Effector memory CD8-positive, alpha-beta T cell (primary cell): Measurements from ENCODE around the gene ESYT2.
"Not testable (repeated sequence)": the region's sequence is repeated elsewhere in the genome, so short reads cannot be mapped to it uniquely, and the experiment has no call there.

Experiments used
- ATAC-seq: fragments of 150-1000 bp; cut with Tn5 transposase; replicated peaks from 2 replicates; pipeline ENCODE4 v1.10.0; 2021; ENCODE audit warnings: mild to moderate bottlenecking, moderate library complexity
- DNase-seq, 3 experiments: peaks; one replicate each; pipeline ENCODE4 v3.0.0; 2021
- H3K27ac Mint-ChIP-seq, 2 donors: one replicate each; pipeline ENCODE4 v1.8.0; 2022; ENCODE audit warnings: mild to moderate bottlenecking in 2 of 2, mixed read lengths in 2 of 2, moderate library complexity in 2 of 2
- H3K27me3 Mint-ChIP-seq, 2 donors: one replicate each; pipeline ENCODE4 v1.8.0; 2022; ENCODE audit warnings: mixed read lengths in 2 of 2
- H3K36me3 Mint-ChIP-seq: one replicate; pipeline ENCODE4 v1.8.0; 2022; ENCODE audit warnings: mild to moderate bottlenecking, moderate library complexity, mixed read lengths; ENCODE audit not compliant: insufficient read depth
- H3K4me1 Mint-ChIP-seq, 2 donors: one replicate each; pipeline ENCODE4 v1.8.0; 2022; ENCODE audit warnings: low read depth in 2 of 2, mixed read lengths in 2 of 2
- H3K4me3 Mint-ChIP-seq, 2 donors: one replicate each; pipeline ENCODE4 v1.8.0; 2022; ENCODE audit warnings: mild to moderate bottlenecking in 2 of 2, mixed read lengths in 2 of 2, moderate library complexity in 2 of 2
- H3K9me3 Mint-ChIP-seq, 2 donors: one replicate each; pipeline ENCODE4 v1.8.0; 2022; ENCODE audit warnings: mixed read lengths in 2 of 2

Gene ESYT2

DNA sequence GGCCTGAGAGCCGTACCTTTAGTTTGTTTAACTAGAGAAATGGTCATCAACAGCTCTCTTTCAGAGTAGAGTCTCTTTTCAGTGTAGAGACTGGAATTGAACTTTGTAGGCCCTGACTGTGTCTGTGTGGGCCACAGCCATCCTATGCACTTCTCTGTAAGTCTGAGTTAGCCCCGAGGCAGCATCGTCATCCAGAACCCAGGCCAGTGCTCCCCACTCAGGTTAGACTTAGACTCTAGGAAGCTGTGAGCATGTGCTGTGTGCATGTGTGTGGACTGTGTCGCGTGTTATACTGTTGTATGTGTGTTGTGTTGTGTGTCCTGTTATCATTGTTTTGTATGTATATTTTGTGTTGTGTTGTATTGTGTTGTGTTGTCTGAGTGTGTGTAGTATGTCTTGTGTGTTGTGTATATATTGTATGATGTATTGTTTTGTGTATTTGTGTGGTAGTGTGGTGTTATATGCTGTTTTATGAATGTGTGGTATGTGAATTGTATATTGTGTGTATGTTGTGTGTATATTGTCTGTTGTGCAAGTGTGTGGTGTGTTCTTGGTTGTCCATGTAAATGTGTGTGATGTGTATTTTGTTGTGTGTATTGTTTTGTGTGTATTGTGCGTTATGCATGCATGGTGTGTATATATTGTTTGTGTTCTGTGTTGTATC is 106.6 kb downstream of the ESYT2 start:
- H3K4me1 Mint-ChIP-seq = peaks cover 0 to 4% of the 10 kb centered on the region in 2 donors
- ATAC-seq = no peak
- DNase-seq = no peak
- peaks cover 11 to 14% of the 10 kb centered on the region in 2 donors for H3K27me3 Mint-ChIP-seq
- H3K4me3 Mint-ChIP-seq = no peak overlapping the region
- no peaks in the 10 kb centered on the region for H3K36me3 Mint-ChIP-seq
- peaks cover 0 to 2% of the 10 kb centered on the region in 2 donors for H3K9me3 Mint-ChIP-seq
- H3K27ac Mint-ChIP-seq = no peak overlapping the region

DNA sequence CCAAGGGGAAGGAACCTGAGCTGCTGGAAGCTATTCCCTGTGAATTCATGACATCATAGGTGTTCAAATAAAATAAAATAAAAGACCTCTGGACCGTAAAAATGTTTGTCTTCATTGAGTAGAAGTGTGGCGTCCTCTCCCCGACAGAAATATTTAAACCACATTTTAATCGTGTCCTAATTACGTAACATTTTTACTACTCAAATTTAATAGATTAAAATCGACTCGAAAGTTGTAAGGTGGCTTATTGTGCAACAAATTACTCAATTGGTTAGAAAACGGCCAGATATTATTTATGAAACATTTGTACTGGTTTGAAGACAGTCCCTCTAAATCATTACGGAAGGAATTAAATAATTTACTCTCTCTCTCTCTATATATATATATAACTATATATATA is 109.2 kb downstream of the ESYT2 start:
- Mint-ChIP-seq H3K27me3 (peaks cover 19 to 24% of the 10 kb centered on the region in 2 donors), H3K36me3 (no peaks in the 10 kb centered on the region), H3K4me3 (no peak overlapping the region), H3K4me1 (no peaks in the 10 kb centered on the region), H3K9me3 (peaks cover 0 to 2% of the 10 kb centered on the region in 2 donors), H3K27ac (no peak overlapping the region)
- DNase-seq (no peak), ATAC-seq (no peak)

DNA sequence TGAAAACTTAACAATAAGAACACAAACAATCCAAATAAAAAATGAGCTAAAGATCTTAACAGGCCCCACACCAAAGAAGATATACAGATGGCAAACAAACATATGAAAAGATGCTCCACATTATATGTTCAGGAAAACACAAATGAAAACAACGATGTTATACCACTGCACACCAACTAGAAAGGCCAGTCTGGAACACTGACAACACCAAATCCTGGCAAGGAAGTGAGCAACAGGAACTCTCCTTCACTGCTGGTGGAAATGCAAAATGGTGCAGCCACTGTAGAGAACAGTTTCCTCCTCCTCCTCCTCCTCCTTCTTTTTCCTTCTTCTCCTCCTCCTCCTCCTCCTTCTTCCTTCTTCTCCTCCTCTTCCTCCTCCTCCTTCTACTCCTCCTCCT is 112.5 kb downstream of the ESYT2 start:
- no peak for DNase-seq

DNA sequence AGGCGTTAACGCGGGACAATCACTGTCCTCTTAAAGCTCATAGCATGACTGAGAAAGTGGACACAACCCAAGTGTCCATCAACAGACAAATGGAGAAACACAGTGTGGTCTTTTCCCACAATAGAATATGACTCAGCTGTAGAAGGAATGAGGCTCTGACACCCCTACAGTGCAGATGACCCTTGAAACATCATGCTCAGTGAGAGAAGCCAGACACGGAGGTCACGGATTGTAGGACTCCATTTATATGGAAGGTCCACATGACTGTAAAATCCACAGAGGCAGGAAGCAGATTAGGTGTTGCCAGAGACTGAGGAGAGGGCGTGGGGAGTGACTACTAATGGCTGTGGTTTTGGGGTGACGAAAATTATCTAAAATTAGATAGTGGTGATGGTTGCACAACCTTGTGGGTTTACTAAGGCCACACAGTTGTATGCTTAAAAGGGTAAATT is 118.6 kb downstream of the ESYT2 start:
- peak overlapping the region; percentile 61 to 71 for H3K4me3 Mint-ChIP-seq
- H3K4me1 Mint-ChIP-seq = peaks cover 11 to 18% of the 10 kb centered on the region in 2 donors
- ATAC-seq (peak; percentile 89), DNase-seq (peak in 2 of 3 experiments; percentile 15 to 28)
- no peaks in the 10 kb centered on the region for H3K9me3 Mint-ChIP-seq
- no peaks in the 10 kb centered on the region for H3K27me3 Mint-ChIP-seq
- H3K27ac Mint-ChIP-seq = peak overlapping the region; percentile 79 to 84
- peaks cover 3% of the 10 kb centered on the region for H3K36me3 Mint-ChIP-seq

More for the DNA sequence above, 112.5 kb downstream of the ESYT2 start:
- no peak for ATAC-seq
- Mint-ChIP-seq H3K27me3 (peaks cover 19 to 24% of the 10 kb centered on the region in 2 donors), H3K4me3 (no peak overlapping the region), H3K4me1 (peaks cover 4 to 5% of the 10 kb centered on the region in 2 donors), H3K27ac (no peak overlapping the region), H3K36me3 (no peaks in the 10 kb centered on the region), H3K9me3 (no peaks in the 10 kb centered on the region)

DNA sequence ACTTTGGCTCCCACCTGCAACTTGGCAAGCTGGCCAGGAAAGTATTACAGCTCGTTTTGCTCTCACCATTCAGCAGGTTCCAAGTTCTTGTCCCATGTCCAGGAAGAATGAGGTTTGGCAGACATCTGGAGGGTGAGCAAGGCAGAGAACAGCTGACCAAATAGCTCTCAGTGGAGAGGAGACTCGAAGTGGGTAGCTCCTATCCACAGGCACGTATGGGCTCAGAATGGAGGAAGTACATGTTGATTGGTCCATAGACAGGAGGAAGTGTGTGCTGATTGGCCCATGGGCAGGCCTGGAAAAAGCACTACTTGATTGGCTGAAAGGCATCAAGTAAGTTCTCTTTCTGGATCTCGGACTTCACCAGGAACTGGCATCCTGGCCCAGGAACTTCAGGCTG is 121.7 kb downstream of the ESYT2 start:
- no peak overlapping the region for H3K4me3 Mint-ChIP-seq
- no peaks in the 10 kb centered on the region for H3K27me3 Mint-ChIP-seq
- no peak for DNase-seq
- peaks cover 3% of the 10 kb centered on the region for H3K36me3 Mint-ChIP-seq
- H3K9me3 Mint-ChIP-seq = no peaks in the 10 kb centered on the region
- peaks cover 23 to 27% of the 10 kb centered on the region in 2 donors for H3K4me1 Mint-ChIP-seq
- H3K27ac Mint-ChIP-seq = no peak overlapping the region
- ATAC-seq = no peak

DNA sequence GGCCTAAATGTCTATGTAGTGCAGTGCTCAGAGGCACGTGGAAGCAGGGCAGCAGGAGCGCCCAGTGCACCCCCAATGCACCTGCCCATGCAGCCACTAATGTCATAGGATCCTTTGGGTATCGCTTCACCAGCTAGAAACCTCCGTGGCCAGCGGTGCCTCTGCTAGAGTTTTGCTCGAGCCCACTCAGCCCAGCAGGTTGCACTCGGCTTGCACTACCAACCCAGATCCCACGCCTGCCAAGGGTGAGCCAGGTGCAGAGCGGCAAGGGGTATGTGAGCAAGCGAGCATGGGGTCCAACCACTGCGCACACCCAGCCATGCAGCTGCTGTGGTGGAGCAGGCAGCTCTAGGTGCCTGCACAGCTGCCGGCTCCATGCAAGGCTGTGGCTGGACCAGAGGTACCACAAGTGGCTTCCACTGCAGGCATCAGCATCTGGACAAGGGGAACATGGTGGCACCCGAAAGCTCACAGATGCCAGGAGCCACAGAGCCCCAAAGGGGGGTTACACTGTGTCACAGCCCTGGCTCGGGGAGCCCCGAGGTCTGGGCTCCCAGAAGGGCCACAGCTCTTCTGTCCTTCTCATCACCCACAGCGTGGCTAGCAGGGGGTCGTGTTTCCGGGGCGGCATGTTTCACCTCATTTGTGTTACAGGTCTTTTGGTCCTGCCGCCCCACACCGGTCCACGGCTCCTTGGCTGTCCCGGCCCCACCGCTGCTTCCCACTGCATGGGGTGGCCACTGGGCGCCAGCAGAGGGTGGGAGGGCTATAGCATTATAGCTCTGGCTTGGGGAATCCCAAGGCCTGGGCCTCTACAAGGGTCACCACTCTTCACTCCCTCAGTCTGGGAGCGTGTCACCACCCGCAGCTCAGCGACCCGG is 122.4 kb downstream of the ESYT2 start:
- ATAC-seq = no peak
- H3K9me3 Mint-ChIP-seq = no peaks in the 10 kb centered on the region
- H3K36me3 Mint-ChIP-seq = peaks cover 3% of the 10 kb centered on the region
- DNase-seq = no peak
- H3K4me3 Mint-ChIP-seq = peak overlapping the region in 1 of 2 donors; percentile 47
- H3K27ac Mint-ChIP-seq = no peak overlapping the region
- peaks cover 20 to 23% of the 10 kb centered on the region in 2 donors for H3K4me1 Mint-ChIP-seq
- no peaks in the 10 kb centered on the region for H3K27me3 Mint-ChIP-seq

DNA sequence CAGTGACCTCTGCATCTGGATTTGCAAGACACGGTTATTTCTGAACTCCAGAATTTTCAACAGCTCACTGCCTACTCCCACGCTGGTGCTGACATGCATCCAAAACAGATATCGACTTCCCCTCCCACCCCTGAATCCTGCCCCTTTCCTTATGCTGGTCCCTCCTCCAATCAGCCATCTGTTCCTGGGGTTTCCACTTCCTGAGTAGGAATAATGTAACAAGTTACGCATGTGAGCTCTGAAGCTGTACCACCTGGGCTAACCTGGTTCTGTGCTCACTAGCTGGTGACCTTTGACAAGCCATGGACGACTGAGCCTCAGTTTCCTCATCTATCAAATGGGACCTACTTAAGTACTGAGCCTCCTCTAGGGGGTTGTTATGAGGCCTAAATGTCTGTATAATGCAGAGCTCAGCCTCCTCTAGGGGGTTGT is 123.0 kb downstream of the ESYT2 start:
- Mint-ChIP-seq H3K36me3 (peaks cover 3% of the 10 kb centered on the region), H3K27ac (no peak overlapping the region), H3K9me3 (no peaks in the 10 kb centered on the region), H3K4me1 (peaks cover 19 to 22% of the 10 kb centered on the region in 2 donors), H3K27me3 (no peaks in the 10 kb centered on the region), H3K4me3 (peak overlapping the region; percentile 2 to 47)
- ATAC-seq = no peak
- no peak for DNase-seq

DNA sequence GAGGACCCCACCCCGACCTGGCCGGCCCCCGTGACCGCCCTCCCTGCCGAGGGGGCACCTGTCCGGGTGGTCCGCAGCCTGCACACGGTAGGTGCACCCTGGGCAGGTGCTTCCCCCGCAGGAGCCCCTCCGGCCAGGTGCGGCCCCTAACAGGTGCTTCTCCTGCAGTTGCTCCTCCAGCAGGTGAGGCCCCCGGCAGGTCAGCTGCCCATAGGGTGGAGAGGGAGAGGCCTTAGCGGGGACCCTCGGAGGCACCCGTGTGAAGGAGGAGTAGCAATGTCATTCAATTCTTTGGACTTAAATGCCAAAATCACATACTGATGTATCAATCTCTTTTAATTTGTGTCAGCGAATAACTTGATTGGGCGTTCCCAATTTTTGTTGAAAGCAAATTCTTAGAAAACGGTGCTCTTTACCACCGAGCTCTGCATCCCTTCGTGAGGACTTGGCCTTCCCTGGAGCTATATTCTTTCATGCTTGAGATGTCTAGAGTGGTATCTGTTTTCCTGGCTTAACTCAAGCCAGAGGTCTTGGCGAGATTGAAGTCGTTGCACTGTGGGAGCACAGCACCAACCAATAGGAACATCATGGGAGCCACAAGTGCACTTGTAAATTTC is 124.0 kb downstream of the ESYT2 start:
- Mint-ChIP-seq H3K9me3 (no peaks in the 10 kb centered on the region), H3K27me3 (no peaks in the 10 kb centered on the region), H3K27ac (peak overlapping the region; percentile 83 to 91), H3K4me1 (peaks cover 12 to 14% of the 10 kb centered on the region in 2 donors), H3K36me3 (no peaks in the 10 kb centered on the region), H3K4me3 (peak overlapping the region; percentile 92 to 93)
- ATAC-seq (no peak), DNase-seq (peak in 1 of 3 experiments; percentile 10)

DNA sequence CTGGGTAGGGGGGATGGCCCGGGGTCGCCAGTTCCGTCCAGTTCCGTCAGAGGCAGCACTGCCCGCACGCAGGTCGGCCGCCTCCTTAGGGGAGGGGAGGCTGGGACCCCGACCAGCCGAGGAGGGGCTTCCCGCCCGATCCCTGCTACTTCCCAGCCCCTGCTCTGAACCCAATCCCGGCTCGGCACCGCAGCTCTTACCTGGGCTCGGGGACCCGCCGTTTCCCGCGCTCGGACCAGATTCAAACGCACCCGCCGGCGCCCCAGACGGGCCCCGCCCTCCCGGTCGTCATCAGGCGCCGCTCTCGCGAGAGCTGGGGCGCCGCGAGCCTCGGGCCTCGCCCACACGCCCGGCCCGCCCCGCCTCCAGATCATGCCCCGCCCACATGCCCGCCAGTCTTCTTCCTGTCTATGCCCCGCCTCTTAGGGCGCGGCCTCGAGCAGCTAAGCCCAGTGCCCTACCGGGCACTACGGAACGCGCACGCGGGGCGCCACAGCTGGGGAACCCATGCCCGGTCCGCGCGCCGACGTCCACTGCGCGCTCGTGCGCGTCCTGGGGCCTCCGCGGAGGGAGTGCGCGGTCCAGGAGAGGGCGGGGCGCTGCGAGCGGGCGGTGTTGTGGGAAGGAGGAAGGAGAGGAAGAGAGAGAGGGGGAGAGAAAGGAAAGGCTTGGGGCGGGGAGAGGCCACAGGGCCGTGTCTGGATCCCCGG is 124.6 kb downstream of the ESYT2 start, which contains the start of gene NCAPG2:
NCAPG2 (minus strand) TSS at position 281 of the 710 bp plus-strand sequence. CDS start 2,905 bp downstream, outside the sequence.
- Mint-ChIP-seq H3K27ac (peak within 1 kb of the TSS; percentile 83 to 91), H3K27me3 (no peaks in the 10 kb centered on the region), H3K9me3 (no peaks in the 10 kb centered on the region), H3K4me1 (peaks cover 12% of the 10 kb centered on the region in 2 donors), H3K36me3 (no peaks in the 10 kb centered on the region), H3K4me3 (peak within 1 kb of the TSS; percentile 92 to 93)
- DNase-seq (peak; percentile 94 to 97 (median 96)), ATAC-seq (peak; percentile 95)

DNA sequence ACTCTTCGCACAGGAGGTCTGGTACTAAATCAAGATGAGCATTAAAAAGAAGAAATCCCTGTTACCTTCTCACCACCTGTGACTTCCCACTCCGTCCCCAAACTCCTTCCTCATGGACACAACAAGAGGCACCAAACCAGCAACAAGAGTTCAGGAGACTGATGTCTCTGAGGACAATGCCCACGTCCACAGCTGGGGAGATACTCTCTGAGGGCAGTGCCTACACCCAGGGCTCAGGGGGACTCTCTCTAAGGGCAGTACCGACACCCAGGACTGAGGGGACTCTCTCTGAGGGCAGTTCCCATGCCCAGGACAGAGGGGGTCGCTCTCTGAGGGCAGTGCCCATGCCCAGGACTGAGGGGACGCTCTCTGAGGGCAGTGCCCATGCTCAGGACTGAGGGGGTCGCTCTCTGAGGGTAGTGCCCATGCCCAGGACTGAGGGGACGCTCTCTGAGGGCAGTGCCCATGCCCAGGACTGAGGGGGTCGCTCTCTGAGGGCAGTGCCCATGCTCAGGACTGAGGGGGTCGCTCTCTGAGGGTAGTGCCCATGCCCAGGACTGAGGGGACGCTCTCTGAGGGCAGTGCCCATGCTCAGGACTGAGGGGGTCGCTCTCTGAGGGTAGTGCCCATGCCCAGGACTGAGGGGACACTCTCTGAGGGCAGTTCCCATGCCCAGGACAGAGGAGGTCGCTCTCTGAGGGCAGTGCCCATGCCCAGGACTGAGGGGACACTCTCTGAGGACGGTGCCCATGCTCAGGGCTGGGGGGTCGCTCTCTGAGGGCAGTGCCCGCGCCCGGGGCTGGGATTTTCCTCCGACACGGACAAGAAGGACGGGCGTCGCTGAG is 125.4 kb downstream of the ESYT2 start:
- not testable (repeated sequence) for H3K9me3 Mint-ChIP-seq, DNase-seq, H3K36me3 Mint-ChIP-seq, ATAC-seq, H3K27me3 Mint-ChIP-seq
- Mint-ChIP-seq H3K27ac (peak overlapping the region; percentile 83 to 91), H3K4me1 (peaks cover 12% of the 10 kb centered on the region in 2 donors), H3K4me3 (peak overlapping the region; percentile 92 to 93)

DNA sequence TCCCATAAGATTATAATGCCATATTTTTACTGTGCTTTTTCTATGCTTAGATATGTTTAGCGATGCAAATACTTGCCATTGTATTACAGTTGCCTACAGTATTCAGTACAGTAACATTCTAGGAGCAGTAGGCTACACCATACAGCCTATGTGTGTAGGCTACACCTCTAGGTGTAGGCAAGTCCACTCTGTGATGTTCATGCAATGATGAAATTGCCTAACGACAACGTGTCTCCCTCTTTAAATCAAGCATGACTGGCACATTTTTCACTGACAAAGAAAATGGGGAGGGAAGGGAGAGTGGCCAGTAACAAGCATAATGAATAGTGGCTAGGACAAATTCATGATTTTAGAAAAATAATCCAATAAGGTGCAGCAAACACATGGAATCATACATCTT is 126.4 kb downstream of the ESYT2 start:
- H3K27me3 Mint-ChIP-seq = no peaks in the 10 kb centered on the region
- H3K27ac Mint-ChIP-seq = peak overlapping the region in 1 of 2 donors; percentile 32
- H3K9me3 Mint-ChIP-seq = no peaks in the 10 kb centered on the region
- no peak for DNase-seq
- peaks cover 12% of the 10 kb centered on the region in 2 donors for H3K4me1 Mint-ChIP-seq
- no peak for ATAC-seq
- peak overlapping the region; percentile 3 to 64 for H3K4me3 Mint-ChIP-seq
- H3K36me3 Mint-ChIP-seq = no peaks in the 10 kb centered on the region

DNA sequence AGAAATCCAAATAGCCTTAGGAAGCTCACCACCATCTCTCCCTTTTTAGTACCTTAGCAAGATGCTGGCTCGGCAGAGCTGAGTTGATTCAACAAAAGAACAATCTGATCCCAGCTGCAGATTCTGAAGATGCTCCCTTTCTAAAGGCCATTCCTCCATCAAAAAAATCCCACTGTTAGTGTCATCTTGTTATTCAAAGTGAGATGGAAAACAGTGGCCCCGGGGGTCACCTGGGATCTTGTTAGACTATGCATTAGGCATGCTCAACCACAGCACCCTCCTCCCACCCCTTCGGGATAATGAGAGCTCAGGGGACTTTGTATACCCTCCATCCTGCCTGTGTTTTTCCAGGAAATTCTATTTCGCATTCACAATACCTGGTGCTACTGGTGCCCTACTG is 127.1 kb downstream of the ESYT2 start:
- Mint-ChIP-seq H3K27me3 (no peaks in the 10 kb centered on the region), H3K4me1 (peaks cover 12% of the 10 kb centered on the region in 2 donors), H3K9me3 (no peaks in the 10 kb centered on the region), H3K27ac (no peak overlapping the region), H3K36me3 (peaks cover 3% of the 10 kb centered on the region), H3K4me3 (no peak overlapping the region)
- no peak for DNase-seq
- ATAC-seq = no peak
